Activated CD4-positive, alpha-beta memory T cell treated with anti-CD3 and anti-CD28 coated beads, Interleukin-2, amount 10 ng/mL, durations not matched to agents 7 days and 5 days (primary cell): ENCODE results near the gene SYP. TPM values are rescaled to one million over a fixed set of nuclear protein-coding genes. Genes with fewer than 3 reads are reported as not detected.

ENCODE experiments used
- CTCF ChIA-PET: fragments of 350-600 bp; sonication (Branson Sonifier 250); formaldehyde crosslinking; loops from one replicate; lab custom pipeline; 2021; ENCODE audit warnings: antibody characterized with exemption, inconsistent platforms; lab: Charles Lee
- POLR2A ChIA-PET: fragments of 350-600 bp; sonication (Branson Sonifier 250); formaldehyde crosslinking; loops from one replicate; lab custom pipeline; 2021; ENCODE audit warnings: antibody characterized with exemption; lab: Charles Lee
- DNase-seq: peaks from one replicate; pipeline ENCODE4 v3.0.0-alpha.2; 2020
- H3K27ac Mint-ChIP-seq: one replicate; pipeline ENCODE4 v1.8.0; 2021; ENCODE audit warnings: mild to moderate bottlenecking, mixed read lengths
- H3K27me3 Mint-ChIP-seq: one replicate; pipeline ENCODE4 v1.8.0; 2021; ENCODE audit warnings: mixed read lengths
- H3K36me3 Mint-ChIP-seq: one replicate; pipeline ENCODE4 v1.8.0; 2021; ENCODE audit warnings: low read depth, mixed read lengths
- H3K4me1 Mint-ChIP-seq: one replicate; pipeline ENCODE4 v1.8.0; 2021; ENCODE audit warnings: mixed read lengths
- H3K4me3 Mint-ChIP-seq: one replicate; pipeline ENCODE4 v1.8.0; 2021; ENCODE audit warnings: mild to moderate bottlenecking, mixed read lengths
- H3K9me3 Mint-ChIP-seq: one replicate; pipeline ENCODE4 v1.8.0; 2021; ENCODE audit warnings: mixed read lengths
- total RNA-seq, 2 experiments: library from RNA; stranded (reverse); gene quantifications; one replicate each; pipeline ENCODE4 v1.2.3, GENCODE V29; 2021

SYP gene
- total RNA-seq, 2 experiments from 2014 or later: 1.1 to 1.2 TPM

DNA sequence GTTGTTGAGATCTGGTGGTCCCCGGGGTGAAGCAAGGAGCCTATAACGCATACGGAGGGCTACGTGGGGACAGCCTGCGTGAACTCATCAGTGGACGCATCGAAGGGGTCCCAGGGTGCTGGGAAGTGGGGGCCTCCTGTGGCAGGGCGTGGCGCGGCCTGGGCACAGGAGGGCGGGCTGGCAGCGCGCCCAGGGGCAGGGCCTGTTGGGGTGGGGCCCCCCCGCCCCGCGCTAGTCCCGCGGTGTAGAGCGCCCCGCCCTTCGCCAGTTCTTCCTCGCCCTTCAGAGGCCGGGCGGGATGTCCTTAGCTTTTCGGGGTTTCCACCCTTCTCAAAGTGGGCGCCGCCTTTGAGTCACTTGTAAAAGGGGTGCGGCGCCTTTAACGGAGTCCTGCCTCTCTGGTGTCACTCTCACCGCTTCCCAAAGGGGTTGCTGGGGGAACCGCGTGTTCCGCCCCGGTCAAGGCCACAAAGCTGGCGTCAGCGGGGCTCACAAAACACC lies 27.7 kb downstream of the SYP start:
- CTCF ChIA-PET: interaction anchor here (1.0 to 1.8 kb wide), 2 partner anchors 16 to 19 kb away, joined by 3 to 6 read pairs; no protein-coding TSS in a partner anchor
- no peaks in the 10 kb centered on the region for H3K27me3 Mint-ChIP-seq
- DNase-seq: peak; percentile 85
- H3K27ac Mint-ChIP-seq: peak overlapping the region; percentile 89
- no peaks in the 10 kb centered on the region for H3K9me3 Mint-ChIP-seq
- H3K36me3 Mint-ChIP-seq: peaks cover 37% of the 10 kb centered on the region
- peak overlapping the region; percentile 84 for H3K4me3 Mint-ChIP-seq
- H3K4me1 Mint-ChIP-seq: peaks cover 52% of the 10 kb centered on the region
- POLR2A ChIA-PET: interaction anchor here (1.0 to 2.1 kb wide), 10 partner anchors 9 to 435 kb away, joined by 3 to 11 read pairs (median 4); partner anchors contain the start of genes HDAC6 and PRICKLE3

DNA sequence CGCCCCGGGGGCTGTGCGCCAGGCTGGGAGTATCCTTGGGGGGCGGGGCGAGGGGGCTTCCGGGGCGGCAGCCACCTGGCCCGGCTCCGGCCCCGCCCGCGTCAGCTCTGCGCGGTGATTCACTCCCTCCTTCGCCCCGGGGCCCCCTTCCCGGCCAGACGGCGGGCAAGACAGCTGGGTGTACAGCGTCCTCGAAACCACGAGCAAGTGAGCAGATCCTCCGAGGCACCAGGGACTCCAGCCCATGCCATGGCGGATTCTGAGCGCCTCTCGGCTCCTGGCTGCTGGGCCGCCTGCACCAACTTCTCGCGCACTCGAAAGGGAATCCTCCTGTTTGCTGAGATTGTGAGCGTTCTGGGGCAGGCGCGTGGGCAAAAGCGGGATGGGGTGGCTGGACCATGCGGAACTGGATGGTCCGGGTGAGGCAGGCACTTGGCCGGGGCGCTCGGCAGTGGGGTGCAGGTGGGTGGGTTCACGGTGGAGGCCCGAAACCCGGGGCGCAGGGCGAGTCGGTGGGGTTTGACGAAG lies 28.2 kb downstream of the SYP start, which contains the start of gene PLP2:
Gene PLP2, plus strand, starts transcription at position 147 of the 528 bp plus-strand sequence. Its CDS starts 103 bp downstream, at position 250.
- ChIA-PET POLR2A (interaction anchor here (0.9 to 2.1 kb wide), 10 partner anchors 8 to 435 kb away, joined by 3 to 11 read pairs (median 4); partner anchors contain the start of genes HDAC6 and PRICKLE3), CTCF (interaction anchor here (1.0 to 3.5 kb wide), 3 partner anchors 16 to 19 kb away, joined by 3 to 15 read pairs (median 6); no protein-coding TSS in a partner anchor)
- peak within 1 kb of the TSS; percentile 84 for H3K4me3 Mint-ChIP-seq
- H3K27ac Mint-ChIP-seq: peak within 1 kb of the TSS; percentile 89
- H3K36me3 Mint-ChIP-seq: peaks cover 35% of the 10 kb centered on the region
- peaks cover 54% of the 10 kb centered on the region for H3K4me1 Mint-ChIP-seq
- H3K9me3 Mint-ChIP-seq: no peaks in the 10 kb centered on the region
- no peaks in the 10 kb centered on the region for H3K27me3 Mint-ChIP-seq
- peak; percentile 79 for DNase-seq

DNA sequence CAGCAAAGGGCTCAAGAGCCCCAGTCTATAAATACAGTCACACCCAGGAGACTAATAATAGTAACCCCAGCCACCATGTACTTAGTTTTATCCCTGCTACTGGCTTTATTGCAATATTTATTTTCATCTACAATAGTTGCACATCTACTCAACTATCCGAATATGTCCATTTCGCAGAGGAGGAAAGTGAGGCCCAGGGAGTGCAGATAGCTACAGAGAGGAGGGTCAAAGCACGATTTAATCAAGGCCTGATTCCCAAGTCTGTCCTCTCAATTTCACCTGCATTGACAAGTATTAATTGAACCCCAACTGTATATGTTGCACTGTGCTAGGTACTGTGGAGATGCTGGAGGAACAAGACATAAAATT lies 32.3 kb downstream of the SYP start:
- H3K36me3 Mint-ChIP-seq: peaks cover 3% of the 10 kb centered on the region
- ChIA-PET POLR2A (interaction anchor here (0.7 to 2.6 kb wide), 8 partner anchors 8 to 229 kb away, joined by 3 to 30 read pairs (median 8); partner anchors contain the start of gene WDR45), CTCF (interaction anchor here (1.6 to 3.4 kb wide), 3 partner anchors 12 to 25 kb away, joined by 11 to 20 read pairs (median 18); no protein-coding TSS in a partner anchor)
- H3K4me1 Mint-ChIP-seq: peaks cover 47% of the 10 kb centered on the region
- peak overlapping the region; percentile 99 for H3K27ac Mint-ChIP-seq
- no peaks in the 10 kb centered on the region for H3K27me3 Mint-ChIP-seq
- no peak for DNase-seq
- H3K9me3 Mint-ChIP-seq: no peaks in the 10 kb centered on the region
- peak overlapping the region; percentile 80 for H3K4me3 Mint-ChIP-seq

DNA sequence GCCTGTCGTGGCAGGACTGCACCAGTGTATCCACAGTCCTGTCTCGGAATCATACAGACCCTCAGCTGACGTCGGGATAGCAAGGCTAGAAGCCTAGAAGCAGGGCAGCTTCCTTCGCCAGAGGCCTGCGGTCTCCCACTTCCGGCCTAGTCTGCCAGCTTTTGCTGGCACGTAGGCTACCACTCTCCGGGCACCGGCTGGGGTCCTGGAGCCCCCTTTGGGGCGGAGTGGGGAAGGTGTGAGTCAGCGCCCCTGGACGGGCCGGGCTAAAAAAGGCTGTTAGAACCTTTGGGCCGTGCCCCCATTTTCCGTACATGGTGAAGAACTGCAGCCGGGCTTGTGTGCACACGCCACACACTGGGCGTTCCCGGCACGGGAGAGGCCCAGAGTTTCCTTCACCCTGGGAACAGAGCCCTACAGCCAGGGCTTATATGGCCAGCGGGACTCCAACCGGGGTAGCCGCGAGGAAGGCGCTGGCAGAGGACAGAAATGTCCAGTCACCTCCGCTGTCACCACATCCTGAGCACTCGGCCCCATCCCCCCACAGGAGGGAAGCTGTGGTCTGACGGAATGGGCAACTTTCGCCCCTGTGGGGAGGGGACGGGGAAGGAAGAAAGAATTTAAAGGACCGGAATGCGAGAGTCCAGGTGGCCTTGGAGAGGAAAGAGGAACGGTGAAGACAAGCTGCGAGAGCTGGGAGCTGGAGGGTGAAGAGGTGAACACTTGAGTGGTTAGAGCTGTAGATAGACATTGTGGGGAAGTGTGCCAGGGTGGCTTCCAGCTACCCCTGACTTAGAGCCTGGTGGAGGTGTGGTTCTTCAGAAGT lies 32.9 kb downstream of the SYP start:
- peak; percentile 76 for DNase-seq
- Mint-ChIP-seq H3K4me1 (peaks cover 44% of the 10 kb centered on the region), H3K4me3 (peak overlapping the region; percentile 80), H3K36me3 (no peaks in the 10 kb centered on the region), H3K27ac (peak overlapping the region; percentile 99), H3K27me3 (no peaks in the 10 kb centered on the region), H3K9me3 (no peaks in the 10 kb centered on the region)
- POLR2A ChIA-PET: interaction anchor here (0.7 to 2.6 kb wide), 15 partner anchors 8 to 269 kb away, joined by 3 to 30 read pairs (median 6); partner anchors contain the start of genes GRIPAP1, PQBP1, SLC35A2 and TFE3
- CTCF ChIA-PET: interaction anchor here (0.9 to 3.4 kb wide), 6 partner anchors 12 to 519 kb away, joined by 3 to 20 read pairs (median 7); partner anchors contain the start of gene TFE3

DNA sequence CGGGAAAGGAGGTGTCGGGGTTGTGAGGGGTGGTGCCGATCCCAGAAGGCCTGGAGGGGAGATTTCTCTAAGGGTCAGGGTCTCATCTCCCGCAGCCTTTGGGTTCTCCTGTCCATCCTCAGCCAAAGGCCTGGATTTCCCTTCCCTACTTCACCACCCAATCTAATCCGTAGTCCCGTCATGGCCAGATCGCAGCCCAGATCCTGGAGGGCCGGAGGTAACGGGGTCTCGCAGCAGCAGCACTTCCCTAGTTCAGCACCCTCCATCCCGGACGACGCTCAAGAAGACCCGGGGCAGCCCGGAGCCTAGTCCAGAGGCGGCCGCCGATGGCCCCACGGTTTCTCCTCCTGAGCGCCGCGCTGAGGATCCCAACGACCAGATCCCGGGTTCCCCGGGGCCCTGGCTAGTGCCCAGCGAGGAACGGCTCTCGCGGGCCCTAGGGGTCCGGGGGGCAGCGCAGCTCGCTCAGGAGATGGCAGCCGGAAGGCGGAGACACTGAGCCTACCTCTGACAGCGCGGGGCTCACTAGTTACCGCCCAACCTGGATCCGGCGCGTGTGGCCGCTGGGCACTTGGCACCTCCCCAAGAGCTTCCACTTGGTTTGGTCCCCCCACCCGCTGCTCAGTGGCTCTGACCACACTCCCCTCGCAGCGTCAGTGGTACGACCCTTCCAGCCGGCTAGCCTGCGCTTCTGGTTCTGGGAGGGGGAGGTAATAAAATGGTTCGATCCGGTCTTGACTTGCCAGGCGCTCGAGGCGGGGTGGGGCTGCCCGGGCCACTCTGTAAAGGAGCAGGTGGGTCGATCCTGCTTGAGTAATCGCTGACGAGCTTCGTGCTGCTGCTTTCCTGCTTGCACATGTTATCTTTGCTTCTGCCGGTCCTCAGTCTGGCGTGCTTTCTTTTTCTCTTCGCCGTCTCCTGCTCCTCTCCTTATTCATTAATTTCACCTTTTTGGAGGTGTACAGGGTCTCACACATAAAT lies 33.8 kb downstream of the SYP start:
- no peaks in the 10 kb centered on the region for H3K9me3 Mint-ChIP-seq
- peak overlapping the region; percentile 99 for H3K27ac Mint-ChIP-seq
- ChIA-PET CTCF (interaction anchor here (0.9 to 3.4 kb wide), 6 partner anchors 11 to 518 kb away, joined by 3 to 20 read pairs (median 7); partner anchors contain the start of gene TFE3), POLR2A (interaction anchor here (0.9 to 2.6 kb wide), 15 partner anchors 9 to 268 kb away, joined by 3 to 30 read pairs (median 6); partner anchors contain the start of genes GRIPAP1, PQBP1, SLC35A2 and TFE3)
- no peaks in the 10 kb centered on the region for H3K36me3 Mint-ChIP-seq
- H3K27me3 Mint-ChIP-seq: no peaks in the 10 kb centered on the region
- peak overlapping the region; percentile 80 for H3K4me3 Mint-ChIP-seq
- peaks cover 45% of the 10 kb centered on the region for H3K4me1 Mint-ChIP-seq
- peak; percentile 82 for DNase-seq

- H3K4me3 Mint-ChIP-seq: no peak overlapping the region
- POLR2A ChIA-PET: interaction anchor here (1.3 to 1.4 kb wide), 2 partner anchors 28 to 121 kb away, joined by 3 read pairs; partner anchors contain the start of gene TFE3
- H3K9me3 Mint-ChIP-seq: no peaks in the 10 kb centered on the region
- CTCF ChIA-PET: interaction anchor here (0.9 to 1.0 kb wide), 2 partner anchors 26 to 273 kb away, joined by 3 to 4 read pairs; no protein-coding TSS in a partner anchor
- no peak for DNase-seq
- no peaks in the 10 kb centered on the region for H3K27me3 Mint-ChIP-seq
- H3K27ac Mint-ChIP-seq: peak overlapping the region; percentile 87
- H3K36me3 Mint-ChIP-seq: no peaks in the 10 kb centered on the region
- H3K4me1 Mint-ChIP-seq: peaks cover 45% of the 10 kb centered on the region
Measured at GRCh38 chrX:49164589-49165360, 35.2 kb downstream of the SYP start.

DNA sequence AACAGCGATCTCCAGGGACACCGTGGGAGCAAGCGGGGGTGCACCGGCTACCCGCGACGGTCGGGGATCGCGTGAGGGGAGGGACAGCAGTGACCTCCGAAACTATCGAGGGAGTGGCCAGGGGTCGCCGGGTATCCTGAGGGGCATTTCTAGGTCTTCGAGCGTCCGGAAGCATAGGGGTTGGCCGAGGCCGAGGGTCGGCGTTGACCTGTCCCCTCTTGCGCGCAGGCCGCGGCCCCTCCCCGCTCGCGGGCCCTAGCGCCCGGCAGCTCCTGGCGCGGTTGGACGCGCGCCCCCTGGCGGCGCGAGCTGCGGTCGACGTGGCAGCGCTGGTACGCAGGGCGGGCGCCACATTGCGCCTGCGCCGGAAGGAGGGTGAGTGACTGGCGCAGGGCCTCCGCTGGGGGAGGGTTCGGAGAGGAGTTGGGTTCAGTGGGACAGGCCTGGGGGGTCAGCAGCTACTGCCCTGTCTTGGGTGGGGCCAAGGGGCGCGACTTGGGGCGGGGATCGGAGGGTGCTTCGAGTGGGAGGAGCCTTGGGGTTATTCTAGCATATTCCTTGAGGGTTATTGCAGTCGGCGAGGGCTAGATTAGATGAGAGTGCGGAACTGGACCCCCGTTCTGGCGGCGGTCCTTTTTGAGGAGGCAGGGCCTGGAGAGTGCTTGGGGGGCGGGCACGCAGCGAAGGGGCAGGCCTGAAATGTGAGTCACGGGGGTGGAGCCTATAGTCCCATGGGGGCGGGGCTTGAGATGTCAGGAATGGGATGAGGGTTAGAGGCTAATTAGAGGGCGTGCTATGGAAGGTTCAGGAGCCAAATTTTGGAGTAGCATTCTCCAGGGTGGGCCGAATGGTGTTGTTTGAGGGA lies 36.2 kb downstream of the SYP start:
- Mint-ChIP-seq H3K36me3 (no peaks in the 10 kb centered on the region), H3K9me3 (no peaks in the 10 kb centered on the region), H3K27me3 (no peaks in the 10 kb centered on the region), H3K4me3 (peak overlapping the region; percentile 74), H3K4me1 (peaks cover 41% of the 10 kb centered on the region), H3K27ac (peak overlapping the region; percentile 87)
- ChIA-PET POLR2A (interaction anchor here (0.7 to 1.4 kb wide), 4 partner anchors 8 to 120 kb away, joined by 3 to 5 read pairs (median 3); partner anchors contain the start of genes PLP2 and TFE3), CTCF (interaction anchor here (0.6 to 1.1 kb wide), 6 partner anchors 9 to 272 kb away, joined by 3 to 7 read pairs (median 4); partner anchors contain the start of gene OTUD5)
- peak; percentile 84 for DNase-seq

- Mint-ChIP-seq H3K4me3 (peak within 1 kb of the TSS; percentile 74), H3K9me3 (no peaks in the 10 kb centered on the region), H3K27ac (peak within 1 kb of the TSS; percentile 47), H3K4me1 (peaks cover 34% of the 10 kb centered on the region), H3K36me3 (no peaks in the 10 kb centered on the region), H3K27me3 (no peaks in the 10 kb centered on the region)
- DNase-seq: no peak
- ChIA-PET CTCF (no interaction called here), POLR2A (no interaction called here)
Measured at GRCh38 chrX:49162620-49163019, 37.4 kb downstream of the SYP start, which contains the start of gene MAGIX. MAGIX (plus strand) TSS chrX:49162758; CDS start chrX:49162890, 132 bp downstream.

DNA sequence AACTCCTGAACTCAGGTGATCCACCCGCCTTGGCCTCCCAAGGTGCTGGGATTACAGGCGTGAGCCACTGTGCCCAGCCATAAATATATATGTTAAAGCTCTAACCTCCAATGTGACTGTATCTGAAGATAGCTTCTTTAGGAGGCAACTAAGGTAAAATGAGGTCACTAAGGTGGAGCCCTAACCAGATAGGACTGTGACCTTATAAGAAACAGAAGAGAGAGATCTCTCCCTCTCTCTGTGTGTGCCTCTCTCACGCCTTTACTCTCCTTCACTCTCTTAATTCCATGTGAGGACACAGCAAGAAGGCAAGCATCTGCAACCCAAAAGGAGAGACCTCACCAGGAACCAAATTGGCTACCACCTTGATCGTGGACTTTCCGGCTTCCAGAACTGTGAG lies 38.4 kb downstream of the SYP start:
- DNase-seq: no peak
- Mint-ChIP-seq H3K27me3 (no peaks in the 10 kb centered on the region), H3K4me3 (no peak overlapping the region), H3K4me1 (peaks cover 27% of the 10 kb centered on the region), H3K9me3 (no peaks in the 10 kb centered on the region), H3K27ac (no peak overlapping the region), H3K36me3 (no peaks in the 10 kb centered on the region)
- POLR2A ChIA-PET: no interaction called here
- CTCF ChIA-PET: interaction anchor here (1.3 kb wide), 1 partner anchor 31 kb away, joined by 6 read pairs; no protein-coding TSS in a partner anchor

DNA sequence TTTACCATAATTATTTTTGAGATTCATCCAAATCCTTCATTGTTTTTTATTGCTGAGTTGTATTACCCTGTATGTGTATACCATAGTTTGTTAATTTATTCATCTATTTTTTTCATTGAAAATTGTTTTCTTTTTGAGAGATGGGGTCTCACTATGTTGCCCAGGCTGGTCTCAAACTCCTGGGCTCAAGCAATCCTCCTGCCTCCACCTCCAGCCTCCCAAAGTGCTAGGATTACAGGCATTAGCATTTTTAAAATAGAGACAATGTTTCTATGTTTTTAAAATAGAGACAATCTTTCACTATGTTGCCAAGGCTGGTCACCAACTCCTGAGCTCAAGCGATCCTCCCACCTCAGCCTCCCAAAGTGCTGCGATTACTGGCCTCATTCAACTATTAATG lies 39.1 kb downstream of the SYP start:
- ChIA-PET POLR2A (no interaction called here), CTCF (interaction anchor here (1.3 kb wide), 1 partner anchor 32 kb away, joined by 6 read pairs; no protein-coding TSS in a partner anchor)
- no peak for DNase-seq
- Mint-ChIP-seq H3K4me1 (peaks cover 28% of the 10 kb centered on the region), H3K27me3 (no peaks in the 10 kb centered on the region), H3K9me3 (no peaks in the 10 kb centered on the region), H3K4me3 (no peak overlapping the region), H3K27ac (no peak overlapping the region), H3K36me3 (no peaks in the 10 kb centered on the region)
